Fibroblast of pulmonary artery (primary cell): ENCODE measurements around the gene PHACTR1.

Source experiments
- DNase-seq: peaks from one replicate; pipeline ENCODE4 v3.0.0-alpha.2; 2010; ENCODE audit warnings: low read depth
- H3K4me3 ChIP-seq: replicated peaks from 2 replicates; pipeline ENCODE4 v1.5.1; 2011; ENCODE audit warnings: low read depth, mild to moderate bottlenecking, control low read depth, low read length, moderate library complexity
- TF ChIP-seq, protein P1 (sequence below): IDR thresholded peaks from 2 replicates; pipeline ENCODE4 v1.5.1; 2011; ENCODE audit warnings: mild to moderate bottlenecking, control low read depth, low read length, inconsistent platforms; ENCODE audit errors: missing control alignments

PHACTR1 gene

DNA sequence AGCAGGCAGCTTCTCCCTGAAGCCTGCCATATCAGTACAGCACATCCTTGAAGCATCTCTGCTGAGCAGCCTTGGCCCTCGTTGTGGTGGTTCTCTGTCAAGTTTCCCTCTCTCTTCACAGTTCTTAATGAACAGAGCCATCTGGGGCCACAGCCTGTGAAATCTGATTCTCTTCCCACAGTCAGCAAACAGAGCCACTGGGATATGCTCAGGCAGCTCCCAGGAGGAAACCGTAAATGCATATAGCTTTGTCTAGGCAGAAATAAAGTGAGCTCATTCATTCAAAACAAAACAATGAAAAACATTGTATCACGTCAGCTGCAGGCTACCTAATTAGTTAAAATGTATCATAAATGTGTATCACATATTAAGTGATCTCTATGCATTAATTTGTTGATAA is 531.5 kb downstream of the PHACTR1 start:
- DNase-seq = peak; percentile 46
- no peak overlapping the region for H3K4me3 ChIP-seq
- TF ChIP-seq, protein P1, sequence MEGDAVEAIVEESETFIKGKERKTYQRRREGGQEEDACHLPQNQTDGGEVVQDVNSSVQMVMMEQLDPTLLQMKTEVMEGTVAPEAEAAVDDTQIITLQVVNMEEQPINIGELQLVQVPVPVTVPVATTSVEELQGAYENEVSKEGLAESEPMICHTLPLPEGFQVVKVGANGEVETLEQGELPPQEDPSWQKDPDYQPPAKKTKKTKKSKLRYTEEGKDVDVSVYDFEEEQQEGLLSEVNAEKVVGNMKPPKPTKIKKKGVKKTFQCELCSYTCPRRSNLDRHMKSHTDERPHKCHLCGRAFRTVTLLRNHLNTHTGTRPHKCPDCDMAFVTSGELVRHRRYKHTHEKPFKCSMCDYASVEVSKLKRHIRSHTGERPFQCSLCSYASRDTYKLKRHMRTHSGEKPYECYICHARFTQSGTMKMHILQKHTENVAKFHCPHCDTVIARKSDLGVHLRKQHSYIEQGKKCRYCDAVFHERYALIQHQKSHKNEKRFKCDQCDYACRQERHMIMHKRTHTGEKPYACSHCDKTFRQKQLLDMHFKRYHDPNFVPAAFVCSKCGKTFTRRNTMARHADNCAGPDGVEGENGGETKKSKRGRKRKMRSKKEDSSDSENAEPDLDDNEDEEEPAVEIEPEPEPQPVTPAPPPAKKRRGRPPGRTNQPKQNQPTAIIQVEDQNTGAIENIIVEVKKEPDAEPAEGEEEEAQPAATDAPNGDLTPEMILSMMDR = no peak

DNA sequence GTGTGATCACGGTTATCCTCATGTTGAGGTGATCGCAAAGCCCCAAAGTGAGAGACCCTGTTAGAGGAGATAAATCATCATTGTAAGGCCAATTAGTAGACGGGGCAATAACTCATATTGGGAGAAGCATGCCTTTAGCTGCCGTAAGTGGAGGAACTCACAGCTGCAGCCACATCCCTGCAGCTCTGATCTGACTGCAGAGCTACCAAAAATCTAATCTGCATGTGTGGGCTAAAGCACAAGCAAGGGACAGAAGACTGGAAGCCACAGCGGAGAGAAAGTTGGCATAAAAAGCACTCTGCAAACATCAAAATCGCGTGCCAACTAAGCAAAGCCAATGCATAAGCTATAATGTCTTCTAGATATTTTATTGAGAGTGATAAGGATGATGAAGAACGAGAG is 532.0 kb downstream of the PHACTR1 start:
- H3K4me3 ChIP-seq = no peak overlapping the region
- TF ChIP-seq, protein P1 = no peak
- no peak for DNase-seq

DNA sequence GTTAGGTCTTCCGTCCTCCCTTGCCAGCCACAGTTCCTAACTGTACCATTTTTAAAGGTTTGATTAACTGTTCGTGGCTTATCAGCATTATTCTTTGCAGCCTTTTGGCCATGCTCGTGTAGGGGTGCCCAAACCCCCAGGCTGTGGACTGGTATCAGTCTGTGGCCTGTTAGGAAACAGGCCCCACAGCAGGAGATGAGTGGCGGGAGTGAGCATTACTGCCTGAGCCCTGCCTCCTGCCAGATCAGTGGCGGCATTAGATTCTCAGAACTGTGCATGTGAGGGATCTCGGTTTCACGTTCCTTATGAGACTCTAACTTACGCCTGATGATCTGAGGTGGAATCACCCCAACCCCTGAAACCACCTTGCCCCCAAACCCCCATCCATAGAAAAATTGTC is 532.4 kb downstream of the PHACTR1 start:
- no peak overlapping the region for H3K4me3 ChIP-seq
- TF ChIP-seq, protein P1 = no peak
- DNase-seq = no peak

DNA sequence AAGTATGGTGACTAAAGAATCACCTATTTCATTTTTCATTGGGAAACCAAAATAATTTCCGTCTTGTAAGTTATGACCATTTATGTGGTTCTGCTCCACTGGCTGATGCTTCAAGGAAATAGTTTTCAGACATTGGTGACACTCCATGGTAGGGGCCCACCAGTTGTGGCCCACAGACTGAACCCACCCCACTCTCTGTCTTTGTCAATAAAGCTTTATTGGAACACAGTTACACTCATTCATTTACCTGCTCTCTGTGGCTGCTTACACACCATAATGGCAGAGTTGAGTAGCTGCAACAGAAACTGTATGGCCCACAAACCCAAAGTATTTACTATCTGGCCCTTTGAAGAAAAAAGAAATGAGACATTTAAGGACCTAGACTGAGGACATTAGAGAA is 533.2 kb downstream of the PHACTR1 start:
- no peak overlapping the region for H3K4me3 ChIP-seq
- TF ChIP-seq, protein P1 = no peak
- no peak for DNase-seq

DNA sequence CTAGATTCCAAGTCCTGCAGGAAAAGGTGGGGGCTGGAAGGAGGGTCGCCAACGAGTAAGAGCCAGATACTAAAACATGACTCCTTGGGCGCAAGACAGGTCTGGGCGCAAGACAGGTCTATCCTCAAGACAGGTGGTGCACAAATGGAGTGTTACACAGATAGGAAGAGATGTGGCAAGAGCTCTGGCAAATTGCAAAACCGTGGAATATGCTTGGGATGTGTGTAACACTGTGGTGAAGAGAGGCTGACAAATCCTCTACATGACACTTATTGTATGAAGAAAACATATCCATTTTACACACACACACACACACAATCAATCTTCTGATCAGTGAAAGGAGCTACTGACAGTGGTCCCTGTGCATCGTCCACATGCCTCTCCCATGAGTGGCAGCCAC is 534.1 kb downstream of the PHACTR1 start:
- H3K4me3 ChIP-seq = no peak overlapping the region
- DNase-seq = peak; percentile 24
- TF ChIP-seq, protein P1 = no peak

DNA sequence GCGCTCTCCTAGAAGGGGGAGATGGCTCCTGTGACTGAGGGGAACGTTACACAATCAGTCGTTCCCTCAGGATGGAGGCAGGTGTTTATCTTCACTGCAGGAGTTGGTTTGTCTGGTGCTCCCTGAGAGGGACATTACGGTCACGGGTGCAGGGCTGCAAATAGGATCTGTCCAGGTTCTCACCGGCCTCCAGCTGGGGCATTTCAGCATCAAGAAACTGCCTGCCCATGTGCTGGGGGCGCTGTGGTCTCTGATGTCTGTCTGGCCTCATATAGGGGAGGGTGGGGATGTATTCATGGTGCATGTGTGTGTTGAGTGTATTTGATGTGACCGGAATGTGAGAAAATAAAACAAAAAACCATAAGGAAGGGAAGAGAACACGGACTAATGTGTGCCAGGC is 534.7 kb downstream of the PHACTR1 start:
- H3K4me3 ChIP-seq = no peak overlapping the region
- no peak for DNase-seq
- TF ChIP-seq, protein P1 = no peak

DNA sequence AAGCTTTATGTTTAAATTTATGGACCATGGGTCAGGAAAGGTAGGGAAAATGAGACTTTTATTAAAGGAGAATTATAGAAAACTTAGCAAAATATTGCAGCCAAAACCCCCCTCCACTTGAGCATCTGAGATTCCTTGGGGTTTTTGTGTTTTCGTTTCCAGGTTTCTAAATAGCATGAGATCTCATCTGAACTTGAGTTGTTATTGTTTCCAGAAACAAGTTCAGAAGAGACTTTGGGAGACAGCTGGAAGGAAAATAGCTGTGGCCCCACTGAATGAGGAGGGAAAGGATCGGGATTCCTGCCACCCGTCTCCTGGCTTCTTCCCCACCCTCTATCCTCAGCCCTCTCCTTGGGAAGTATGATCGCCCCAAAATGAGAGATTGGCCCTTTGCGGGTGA is 536.2 kb downstream of the PHACTR1 start:
- H3K4me3 ChIP-seq = no peak overlapping the region
- no peak for DNase-seq
- TF ChIP-seq, protein P1 = no peak
